Measurements from ENCODE around the gene JPH2.

JPH2 gene

DNA sequence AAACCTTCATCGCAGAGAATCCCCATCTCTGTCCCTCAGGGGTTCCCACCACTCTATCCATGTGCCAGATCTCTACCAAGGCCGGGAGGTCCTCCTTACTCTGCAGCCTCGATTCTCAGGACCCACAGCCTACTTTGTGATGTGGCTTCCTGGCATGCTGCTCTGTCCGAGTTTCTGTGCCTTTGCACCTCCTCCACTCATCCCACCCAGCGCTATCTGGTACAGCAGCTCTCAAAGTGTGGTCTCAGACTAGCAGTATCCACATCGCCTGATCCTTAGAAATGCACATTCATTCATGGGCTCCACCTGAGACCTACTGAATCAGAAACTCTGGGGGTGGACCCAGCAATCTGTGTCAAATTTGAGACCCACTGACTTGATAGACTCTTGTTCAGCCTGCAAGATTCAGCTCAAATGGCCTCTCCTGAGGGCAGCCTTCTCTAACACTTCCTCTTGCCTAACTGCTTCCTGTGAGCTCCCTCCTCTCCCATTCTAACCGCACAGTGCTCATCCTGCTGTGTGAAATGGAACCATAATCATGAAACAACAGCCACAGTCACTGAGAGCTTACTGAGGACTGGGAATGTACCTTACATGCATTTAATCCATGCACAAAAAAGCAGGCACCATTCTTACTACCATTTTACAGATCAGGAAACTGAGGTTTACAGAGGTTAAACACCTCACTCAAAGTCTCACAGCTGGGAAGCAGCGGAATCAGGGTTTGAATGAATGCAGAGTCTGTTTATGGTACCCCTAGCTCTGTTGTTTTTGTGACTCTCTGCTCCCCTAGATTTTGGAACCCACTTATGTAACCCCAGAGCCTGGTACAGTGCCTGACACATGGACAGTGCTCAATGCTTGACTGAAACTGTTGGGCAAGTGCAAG lies 69.4 kb downstream of the JPH2 start:
- H3K36me3 ChIP-seq (ENCODE audit: insufficient read depth, low read length) = no peaks in the 10 kb centered on the region
- H3K4me1 ChIP-seq (ENCODE audit: control insufficient read depth, insufficient read depth, low read length) = no peaks in the 10 kb centered on the region
- no peak overlapping the region for H3K4me3 ChIP-seq (ENCODE audit: low read length)
- H3K9me3 ChIP-seq (replicated peaks; ENCODE audit: low read length) = no peaks in the 10 kb centered on the region
- H3K4me2 ChIP-seq (ENCODE audit: low read length) = no peak overlapping the region
- no peaks in the 10 kb centered on the region for H3K27me3 ChIP-seq (ENCODE audit: control insufficient read depth, insufficient read depth, low read length)
- H3K9ac ChIP-seq (ENCODE audit: low read depth, low read length) = no peak overlapping the region

DNA sequence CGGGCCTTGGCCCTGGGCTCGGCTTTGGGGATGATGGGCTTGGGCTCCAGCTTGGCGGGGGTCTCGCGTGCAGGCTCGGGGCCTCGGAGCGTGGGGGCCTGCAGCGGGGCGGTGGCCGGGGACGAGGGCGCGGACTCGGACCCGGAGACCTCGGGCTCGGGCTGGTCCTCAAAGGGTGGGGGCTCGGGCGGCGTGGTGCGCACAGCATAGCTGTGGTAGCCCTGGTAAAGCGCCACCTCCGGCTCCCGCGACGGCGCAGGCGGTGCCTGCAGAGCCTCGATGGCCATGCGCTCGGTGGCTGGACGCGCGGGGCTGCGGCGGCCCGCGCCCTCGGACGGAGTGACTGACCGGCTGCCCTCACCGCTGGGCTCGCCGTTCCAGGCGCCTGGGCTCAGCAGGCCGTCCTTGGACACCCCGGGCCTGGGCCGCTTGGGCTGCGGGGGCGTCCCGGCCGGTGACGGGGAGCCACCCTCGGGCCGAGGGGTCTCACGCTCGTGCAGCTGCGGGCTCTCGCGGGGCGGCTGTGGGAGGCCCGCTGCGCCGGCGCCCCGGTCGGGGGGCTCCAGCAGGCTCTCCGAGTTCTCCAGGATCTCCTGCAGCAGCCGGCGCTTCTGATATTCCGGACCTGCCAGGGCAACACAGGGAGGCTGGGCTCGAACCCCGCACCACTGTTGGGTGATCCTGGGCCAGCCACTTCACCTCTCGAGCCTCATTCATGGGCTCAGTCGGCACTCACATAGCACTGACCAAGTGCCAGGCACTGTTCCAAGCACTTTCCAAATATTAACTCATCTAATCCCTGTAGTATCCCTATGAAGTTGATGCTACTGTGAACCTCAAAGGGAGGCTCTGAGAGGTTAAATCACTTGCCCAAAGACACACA lies 71.0 kb downstream of the JPH2 start:
- H3K9me3 ChIP-seq (replicated peaks; ENCODE audit: low read length) = no peaks in the 10 kb centered on the region
- no peak overlapping the region for H3K4me2 ChIP-seq (ENCODE audit: low read length)
- H3K4me1 ChIP-seq (ENCODE audit: control insufficient read depth, insufficient read depth, low read length) = no peaks in the 10 kb centered on the region
- H3K9ac ChIP-seq (ENCODE audit: low read depth, low read length) = no peak overlapping the region
- H3K4me3 ChIP-seq (ENCODE audit: low read length) = no peak overlapping the region
- H3K27me3 ChIP-seq (ENCODE audit: control insufficient read depth, insufficient read depth, low read length) = no peaks in the 10 kb centered on the region
- peaks cover 3% of the 10 kb centered on the region for H3K36me3 ChIP-seq (ENCODE audit: insufficient read depth, low read length)

GRCh38 chr20:44115181-44115580 lies 71.8 kb downstream of the JPH2 start:
- H3K9me3 ChIP-seq (replicated peaks; ENCODE audit: low read length) = no peaks in the 10 kb centered on the region
- H3K36me3 ChIP-seq (ENCODE audit: insufficient read depth, low read length) = peaks cover 3% of the 10 kb centered on the region
- H3K9ac ChIP-seq (ENCODE audit: low read depth, low read length) = no peak overlapping the region
- H3K27me3 ChIP-seq (ENCODE audit: control insufficient read depth, insufficient read depth, low read length) = no peaks in the 10 kb centered on the region
- no peaks in the 10 kb centered on the region for H3K4me1 ChIP-seq (ENCODE audit: control insufficient read depth, insufficient read depth, low read length)
- H3K4me2 ChIP-seq (ENCODE audit: low read length) = no peak overlapping the region
- no peak overlapping the region for H3K4me3 ChIP-seq (ENCODE audit: low read length)

- no peak overlapping the region for H3K4me3 ChIP-seq (ENCODE audit: low read length)
- no peak overlapping the region for H3K4me2 ChIP-seq (ENCODE audit: low read length)
- H3K9me3 ChIP-seq (replicated peaks; ENCODE audit: low read length) = no peaks in the 10 kb centered on the region
- peaks cover 6% of the 10 kb centered on the region for H3K36me3 ChIP-seq (ENCODE audit: insufficient read depth, low read length)
- no peaks in the 10 kb centered on the region for H3K4me1 ChIP-seq (ENCODE audit: control insufficient read depth, insufficient read depth, low read length)
- no peak overlapping the region for H3K9ac ChIP-seq (ENCODE audit: low read depth, low read length)
- no peaks in the 10 kb centered on the region for H3K27me3 ChIP-seq (ENCODE audit: control insufficient read depth, insufficient read depth, low read length)
Measured at GRCh38 chr20:44113618-44114376, 73.2 kb downstream of the JPH2 start.

- H3K4me2 ChIP-seq (ENCODE audit: low read length) = no peak overlapping the region
- no peak overlapping the region for H3K4me3 ChIP-seq (ENCODE audit: low read length)
- H3K36me3 ChIP-seq (ENCODE audit: insufficient read depth, low read length) = peaks cover 6% of the 10 kb centered on the region
- no peaks in the 10 kb centered on the region for H3K9me3 ChIP-seq (replicated peaks; ENCODE audit: low read length)
- H3K4me1 ChIP-seq (ENCODE audit: control insufficient read depth, insufficient read depth, low read length) = no peaks in the 10 kb centered on the region
- H3K9ac ChIP-seq (ENCODE audit: low read depth, low read length) = no peak overlapping the region
- H3K27me3 ChIP-seq (ENCODE audit: control insufficient read depth, insufficient read depth, low read length) = no peaks in the 10 kb centered on the region
Measured at GRCh38 chr20:44112889-44113617, 73.9 kb downstream of the JPH2 start.

- Histone ChIP-seq H3K36me3 (ENCODE audit: insufficient read depth, low read length) (peaks cover 6% of the 10 kb centered on the region), H3K9me3 (replicated peaks; ENCODE audit: low read length) (no peaks in the 10 kb centered on the region)
Measured at GRCh38 chr20:44112456-44112855, 74.5 kb downstream of the JPH2 start.

GRCh38 chr20:44111712-44112335 lies 75.2 kb downstream of the JPH2 start:
- no peaks in the 10 kb centered on the region for H3K4me1 ChIP-seq (ENCODE audit: control insufficient read depth, insufficient read depth, low read length)
- no peak overlapping the region for H3K4me2 ChIP-seq (ENCODE audit: low read length)
- H3K36me3 ChIP-seq (ENCODE audit: insufficient read depth, low read length) = peaks cover 6% of the 10 kb centered on the region
- H3K27me3 ChIP-seq (ENCODE audit: control insufficient read depth, insufficient read depth, low read length) = no peaks in the 10 kb centered on the region
- H3K9ac ChIP-seq (ENCODE audit: low read depth, low read length) = no peak overlapping the region
- no peaks in the 10 kb centered on the region for H3K9me3 ChIP-seq (replicated peaks; ENCODE audit: low read length)
- H3K4me3 ChIP-seq (ENCODE audit: low read length) = no peak overlapping the region

More at GRCh38 chr20:44112456-44112855, 74.5 kb downstream of the JPH2 start:
- Histone ChIP-seq H3K9ac (ENCODE audit: low read depth, low read length) (no peak overlapping the region), H3K27me3 (ENCODE audit: control insufficient read depth, insufficient read depth, low read length) (no peaks in the 10 kb centered on the region), H3K4me3 (ENCODE audit: low read length) (no peak overlapping the region), H3K4me2 (ENCODE audit: low read length) (no peak overlapping the region), H3K4me1 (ENCODE audit: control insufficient read depth, insufficient read depth, low read length) (no peaks in the 10 kb centered on the region)

GRCh38 chr20:44110816-44111568 lies 76.0 kb downstream of the JPH2 start:
- Histone ChIP-seq H3K4me2 (ENCODE audit: low read length) (no peak overlapping the region), H3K4me1 (ENCODE audit: control insufficient read depth, insufficient read depth, low read length) (no peaks in the 10 kb centered on the region), H3K4me3 (ENCODE audit: low read length) (no peak overlapping the region), H3K9ac (ENCODE audit: low read depth, low read length) (no peak overlapping the region), H3K36me3 (ENCODE audit: insufficient read depth, low read length) (peaks cover 6% of the 10 kb centered on the region), H3K27me3 (ENCODE audit: control insufficient read depth, insufficient read depth, low read length) (peaks cover 4% of the 10 kb centered on the region), H3K9me3 (replicated peaks; ENCODE audit: low read length) (no peaks in the 10 kb centered on the region)

DNA sequence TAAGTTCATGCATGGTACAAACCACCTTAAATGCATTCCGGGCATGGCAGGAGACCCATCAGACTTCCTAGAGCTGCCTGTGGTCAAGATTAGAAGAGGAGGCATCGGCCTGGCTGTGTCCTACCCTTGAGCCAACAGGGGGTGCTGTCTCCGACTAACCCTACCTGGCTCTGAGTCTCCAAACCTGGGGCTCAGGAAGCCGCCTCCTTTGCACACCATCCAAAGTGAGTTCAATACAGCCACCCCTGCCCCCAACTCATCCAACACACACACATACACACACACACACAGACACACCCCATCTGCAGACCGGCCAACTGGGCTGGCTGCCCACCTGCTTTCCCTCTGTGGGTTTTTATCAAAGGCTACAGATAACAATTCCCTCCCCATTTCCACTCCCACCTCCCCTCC lies 77.0 kb downstream of the JPH2 start:
- Histone ChIP-seq H3K36me3 (ENCODE audit: insufficient read depth, low read length) (peaks cover 6% of the 10 kb centered on the region), H3K9ac (ENCODE audit: low read depth, low read length) (no peak overlapping the region), H3K27me3 (ENCODE audit: control insufficient read depth, insufficient read depth, low read length) (peaks cover 5% of the 10 kb centered on the region), H3K4me2 (ENCODE audit: low read length) (no peak overlapping the region), H3K9me3 (replicated peaks; ENCODE audit: low read length) (no peaks in the 10 kb centered on the region), H3K4me3 (ENCODE audit: low read length) (no peak overlapping the region), H3K4me1 (ENCODE audit: control insufficient read depth, insufficient read depth, low read length) (peaks cover 2% of the 10 kb centered on the region)

DNA sequence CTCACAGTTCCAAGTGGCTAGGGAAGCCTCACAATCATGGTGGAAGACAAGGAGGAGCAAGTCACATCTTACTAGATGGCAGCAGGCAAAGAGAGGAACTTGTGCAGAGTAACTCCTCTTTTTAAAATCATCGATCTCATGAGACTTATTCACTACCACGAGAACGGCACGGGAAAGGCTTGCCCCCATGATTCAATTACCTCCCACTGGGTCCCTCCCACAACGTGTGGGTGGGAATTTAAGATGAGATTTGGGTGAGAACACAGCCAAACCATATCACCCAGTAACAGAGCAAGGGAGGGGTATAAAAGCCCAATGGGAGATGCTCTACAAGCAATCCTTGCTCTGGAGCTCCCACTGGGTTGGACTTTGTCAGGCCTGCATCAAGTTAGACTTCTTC lies 80.4 kb downstream of the JPH2 start:
- Histone ChIP-seq H3K27me3 (ENCODE audit: control insufficient read depth, insufficient read depth, low read length) (peaks cover 5% of the 10 kb centered on the region), H3K9ac (ENCODE audit: low read depth, low read length) (no peak overlapping the region), H3K36me3 (ENCODE audit: insufficient read depth, low read length) (peaks cover 3% of the 10 kb centered on the region)

More for the DNA sequence above, 80.4 kb downstream of the JPH2 start:
- Histone ChIP-seq H3K4me2 (ENCODE audit: low read length) (no peak overlapping the region), H3K9me3 (replicated peaks; ENCODE audit: low read length) (no peaks in the 10 kb centered on the region), H3K4me1 (ENCODE audit: control insufficient read depth, insufficient read depth, low read length) (peaks cover 4% of the 10 kb centered on the region), H3K4me3 (ENCODE audit: low read length) (no peak overlapping the region)
